SIG-M5 (cell line): ENCODE measurements around the gene OTC.

Experiments used
- DNase-seq: peaks from one replicate; lab custom pipeline; 2025; lab: John Stamatoyannopoulos, UW

The OTC gene

DNA sequence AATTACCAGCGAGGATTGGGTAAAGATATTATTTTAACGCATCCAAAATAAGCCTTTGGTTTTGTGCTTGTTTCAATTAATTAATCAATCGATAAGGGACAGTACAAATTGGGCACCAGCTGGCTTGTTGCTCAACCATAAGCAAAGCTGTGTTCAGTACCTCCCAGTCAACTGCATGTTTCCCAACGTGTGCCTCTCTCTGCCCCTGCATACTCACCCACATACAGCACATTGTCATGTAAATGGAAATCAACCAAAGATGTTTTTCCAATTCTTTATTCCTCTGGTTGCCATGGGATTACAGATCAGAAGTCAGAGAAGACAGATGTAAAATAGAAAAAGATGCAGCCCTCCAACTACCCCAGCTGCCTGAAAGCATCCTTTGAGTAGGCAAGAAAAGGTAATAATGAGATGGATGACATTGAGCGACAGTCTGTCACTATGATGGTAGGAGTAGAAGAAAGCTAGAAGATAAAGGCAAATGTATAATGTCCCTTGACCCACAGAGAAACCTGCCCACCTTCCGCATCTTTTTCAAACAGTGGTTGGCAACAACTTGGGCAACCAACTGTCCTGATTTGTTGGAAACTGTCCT, 116.3 kb downstream of the OTC start:
- DNase-seq: no peak
